NOMO-1 treated with dmso at 0.1 percent for 144 hours (cell line): Measurements from ENCODE around the gene PNPLA2.

ENCODE experiments used
- DNase-seq: peaks from one replicate; lab custom pipeline; 2025; ENCODE audit not compliant: unreplicated experiment; lab: John Stamatoyannopoulos, UW

Gene PNPLA2

GRCh38 chr11:869399-870126, 50.8 kb downstream of the PNPLA2 start:
- no peak for DNase-seq

GRCh38 chr11:870127-870413, 51.4 kb downstream of the PNPLA2 start:
- no peak for DNase-seq

GRCh38 chr11:870418-870817, 51.7 kb downstream of the PNPLA2 start:
- DNase-seq, result no peak

GRCh38 chr11:871472-871871, 52.8 kb downstream of the PNPLA2 start:
- DNase-seq, result no peak

- no peak for DNase-seq
These were observed 54.1 kb downstream of the PNPLA2 start for GRCh38 chr11:872799-873198.

GRCh38 chr11:873706-874105, 55.0 kb downstream of the PNPLA2 start:
- DNase-seq, result no peak
